IMR-90 (cell line): ENCODE results near the gene RAB2B. TPM values are rescaled to one million over a fixed set of nuclear protein-coding genes. Genes with fewer than 3 reads are reported as not detected.

Experiments
- ATAC-seq: fragments of 200-7000 bp; cut with Tn5 transposase; 2 replicates; pipeline ENCODE4 v1.9.1; 2020; ENCODE audit warnings: low read depth, mild to moderate bottlenecking, moderate library complexity
- BruUV-seq: library from RNA; stranded (reverse); fragments of 400-500 nt; replicated peaks from 2 replicates; lab custom pipeline; 2021; lab: Mats Ljungman, UMichigan
- CTCF ChIA-PET: fragments of 300-600 bp; formaldehyde crosslinking; extraction: SDS; loops from one replicate; lab custom pipeline; 2021; ENCODE audit warnings: antibody characterized with exemption; lab: Yijun Ruan, JAX
- POLR2A ChIA-PET: fragments of 300-600 bp; sonication (Branson Sonifier 250); formaldehyde crosslinking; loops from one replicate; lab custom pipeline; 2022; ENCODE audit warnings: antibody characterized with exemption; ENCODE audit not compliant: unreplicated experiment; lab: Charles Lee
- DNase-seq: peaks from one replicate; pipeline ENCODE4 v3.0.0; 2013
- H2AFZ ChIP-seq: replicated peaks from 2 replicates; pipeline ENCODE3; 2013; ENCODE audit warnings: low read length, mild to moderate bottlenecking; ENCODE audit not compliant: poor library complexity
- H2AK5ac ChIP-seq: 2 replicates; pipeline ENCODE4 v1.6.1; 2013; ENCODE audit warnings: low read depth, low read length, inconsistent platforms
- H2AK9ac ChIP-seq: replicated peaks from 2 replicates; pipeline ENCODE3; 2013; ENCODE audit warnings: mild to moderate bottlenecking, low read depth, low read length, moderate library complexity; ENCODE audit not compliant: poor library complexity
- H2BK120ac ChIP-seq: 2 replicates; pipeline ENCODE4 v1.6.1; 2013; ENCODE audit warnings: low read depth, low read length, inconsistent platforms
- H2BK15ac ChIP-seq: 3 replicates; pipeline ENCODE4 v1.6.1; 2013; ENCODE audit warnings: low read depth, low read length, inconsistent platforms
- H2BK20ac ChIP-seq: 2 replicates; pipeline ENCODE4 v1.6.1; 2013; ENCODE audit warnings: low read depth, mild to moderate bottlenecking, inconsistent platforms, low read length, moderate library complexity
- H2BK5ac ChIP-seq: 2 replicates; pipeline ENCODE4 v1.6.1; 2013; ENCODE audit warnings: mild to moderate bottlenecking, low read depth, low read length, inconsistent platforms; ENCODE audit not compliant: poor library complexity, severe bottlenecking
- H3K14ac ChIP-seq: replicated peaks from 2 replicates; pipeline ENCODE4 v1.6.1; 2013; ENCODE audit warnings: low read depth, low read length, inconsistent platforms
- H3K18ac ChIP-seq: 2 replicates; pipeline ENCODE4 v1.6.1; 2013; ENCODE audit warnings: low read depth, low read length, control low read depth
- H3K23ac ChIP-seq: 2 replicates; pipeline ENCODE4 v1.6.1; 2013; ENCODE audit warnings: low read depth, low read length, inconsistent platforms
- H3K27ac ChIP-seq: 2 replicates; pipeline ENCODE4 v1.5.1; 2013; ENCODE audit warnings: mild to moderate bottlenecking, control low read depth, low read length; ENCODE audit not compliant: insufficient read depth
- H3K27me3 ChIP-seq: 2 replicates; pipeline ENCODE4 v1.6.1; 2013; ENCODE audit warnings: low read length; ENCODE audit not compliant: control insufficient read depth, insufficient read depth
- H3K36me3 ChIP-seq: 2 replicates; pipeline ENCODE4 v1.6.1; 2013; ENCODE audit warnings: low read length, mixed read lengths; ENCODE audit not compliant: control insufficient read depth, insufficient read depth
- H3K4ac ChIP-seq: 2 replicates; pipeline ENCODE4 v1.6.1; 2013; ENCODE audit warnings: low read depth, low read length, inconsistent platforms
- H3K4me1 ChIP-seq: 2 replicates; pipeline ENCODE4 v1.6.1; 2013; ENCODE audit warnings: low read length, mixed read lengths; ENCODE audit not compliant: control insufficient read depth, insufficient read depth
- H3K4me2 ChIP-seq: 2 replicates; pipeline ENCODE4 v1.6.1; 2013; ENCODE audit warnings: low read depth, mild to moderate bottlenecking, control low read depth, low read length, moderate library complexity
- H3K4me3 ChIP-seq: 2 replicates; pipeline ENCODE4 v1.5.1; 2013; ENCODE audit warnings: low read depth, mild to moderate bottlenecking, control low read depth, low read length, moderate library complexity; ENCODE audit not compliant: insufficient read depth
- H3K56ac ChIP-seq: 2 replicates; pipeline ENCODE4 v1.6.1; 2013; ENCODE audit warnings: low read length, inconsistent platforms; ENCODE audit not compliant: insufficient read depth; ENCODE audit errors: extremely low read depth
- H3K79me1 ChIP-seq, 2 experiments: 2 replicates each; pipeline ENCODE4 v1.6.1; 2013; ENCODE audit warnings: low read length in 2 of 2, inconsistent platforms in 1 of 2, low read depth in 1 of 2
- H3K9ac ChIP-seq: 2 replicates; pipeline ENCODE4 v1.6.1; 2013; ENCODE audit warnings: low read depth, low read length, control low read depth
- H3K9me1 ChIP-seq: 2 replicates; pipeline ENCODE4 v1.6.1; 2013; ENCODE audit warnings: low read length, inconsistent platforms; ENCODE audit not compliant: insufficient read depth
- H3K9me3 ChIP-seq: 2 replicates; pipeline ENCODE4 v1.6.1; 2013; ENCODE audit warnings: low read length; ENCODE audit not compliant: control insufficient read depth, insufficient read depth
- H4K20me1 ChIP-seq: 2 replicates; pipeline ENCODE4 v1.6.1; 2013; ENCODE audit warnings: low read length, inconsistent platforms; ENCODE audit not compliant: insufficient read depth
- H4K5ac ChIP-seq: 2 replicates; pipeline ENCODE4 v1.6.1; 2013; ENCODE audit warnings: mild to moderate bottlenecking, low read depth, low read length, control low read depth
- H4K8ac ChIP-seq, 2 experiments: 2 replicates each; pipeline ENCODE4 v1.6.1; 2013; ENCODE audit warnings: low read depth in 2 of 2, low read length in 2 of 2, control low read depth in 1 of 2, inconsistent platforms in 1 of 2
- H4K91ac ChIP-seq: 2 replicates; pipeline ENCODE4 v1.6.1; 2013; ENCODE audit warnings: low read depth, low read length, inconsistent platforms; ENCODE audit not compliant: insufficient read depth
- BHLHE40 ChIP-seq: fragments of 150-350 bp; IDR thresholded peaks from 2 replicates; pipeline ENCODE4 v1.6.1; 2016; ENCODE audit warnings: mild to moderate bottlenecking, low read depth, low read length
- CEBPB ChIP-seq: IDR thresholded peaks from 2 replicates; pipeline ENCODE4 v1.6.1; 2012; ENCODE audit warnings: low read depth, low read length, improper control_type of control experiment
- CHD1 ChIP-seq: IDR thresholded peaks from 2 replicates; pipeline ENCODE4 v1.6.1; 2012; ENCODE audit warnings: low read depth, low read length, improper control_type of control experiment
- MAFK ChIP-seq: IDR thresholded peaks from 2 replicates; pipeline ENCODE4 v1.6.1; 2012; ENCODE audit warnings: low read depth, low read length, improper control_type of control experiment
- MAZ ChIP-seq: IDR thresholded peaks from 2 replicates; pipeline ENCODE4 v1.6.1; 2012; ENCODE audit warnings: low read depth, mild to moderate bottlenecking, low read length, improper control_type of control experiment, moderate library complexity, borderline replicate concordance
- MXI1 ChIP-seq: IDR thresholded peaks from 2 replicates; pipeline ENCODE4 v1.6.1; 2012; ENCODE audit warnings: low read depth, mild to moderate bottlenecking, low read length, moderate library complexity, borderline replicate concordance
- POLR2A ChIP-seq: IDR thresholded peaks from 2 replicates; pipeline ENCODE4 v1.6.1; 2012; ENCODE audit warnings: mild to moderate bottlenecking, low read depth, low read length
- RAD21 ChIP-seq: IDR thresholded peaks from 2 replicates; pipeline ENCODE4 v1.6.1; 2012; ENCODE audit warnings: low read length, improper control_type of control experiment
- SMC3 ChIP-seq: fragments of 150-350 bp; IDR thresholded peaks from 2 replicates; pipeline ENCODE4 v1.6.1; 2016; ENCODE audit warnings: low read depth, mild to moderate bottlenecking, antibody characterized with exemption, low read length, moderate library complexity
- WGBS, 2 experiments: methylation state at CpG; one replicate each; pipeline versions ENCODE4 v1.1.5 to v1.1.7; 2013; ENCODE audit warnings: missing lambda C conversion rate in 2 of 2; ENCODE audit not compliant: insufficient read length in 1 of 2; ENCODE audit errors: extremely low coverage in 2 of 2; 5-methylcytosine and 5-hydroxymethylcytosine counted together
- dilution Hi-C: fragments of 300-500 bp; cut with HindIII; formaldehyde crosslinking; loops from one replicate; pipeline ENCODE4 v1.14.3; 2018; ENCODE audit warnings: low sequenced_read_pairs; ENCODE audit not compliant: unreplicated experiment
- in situ Hi-C: fragments of 300-500 bp; cut with MboI; formaldehyde crosslinking; loops from 3 replicates; pipeline ENCODE4 v1.14.3; 2019; ENCODE audit warnings: low sequenced_read_pairs, inconsistent platforms, mixed read lengths
- intact Hi-C: fragments of 100-400 bp; cut with micrococcal nuclease; formaldehyde crosslinking; loops from 2 replicates; pipeline ENCODE4 v1.10.0; 2022
- polyA plus RNA-seq, 3 experiments: library from polyadenylated mRNA; depleted of rRNA; stranded (reverse); fragments of >200 nt; gene quantifications; 2 replicates each; pipeline ENCODE4 v1.2.3, GENCODE V29; 2012; ENCODE audit warnings: low replicate concordance in 1 of 3
- total RNA-seq: library from RNA; depleted of rRNA; stranded (reverse); fragments of >200 nt; gene quantifications from 2 replicates; pipeline ENCODE4 v1.2.3, GENCODE V29; 2012
- TF ChIP-seq, protein P1 (sequence below): fragments of 150-350 bp; IDR thresholded peaks from 2 replicates; pipeline ENCODE4 v1.6.1; 2017; ENCODE audit warnings: mild to moderate bottlenecking, antibody characterized with exemption, low read length, low read depth
- TF ChIP-seq, protein P2 (sequence below): fragments of 150-350 bp; IDR thresholded peaks from 2 replicates; pipeline ENCODE4 v1.6.1; 2016; ENCODE audit warnings: low read depth, mild to moderate bottlenecking, low read length, moderate library complexity, borderline replicate concordance
- TF ChIP-seq, protein P3 (sequence below): conservative IDR thresholded peaks from 2 replicates; pipeline ENCODE4 v1.5.1; 2012; ENCODE audit warnings: mild to moderate bottlenecking, low read depth, low read length, improper control_type of control experiment

RAB2B gene
- total and polyA plus RNA-seq, 2 of the 4 experiments (the other 2 are of a cell fraction), result 17.1 to 26.2 TPM

DNA sequence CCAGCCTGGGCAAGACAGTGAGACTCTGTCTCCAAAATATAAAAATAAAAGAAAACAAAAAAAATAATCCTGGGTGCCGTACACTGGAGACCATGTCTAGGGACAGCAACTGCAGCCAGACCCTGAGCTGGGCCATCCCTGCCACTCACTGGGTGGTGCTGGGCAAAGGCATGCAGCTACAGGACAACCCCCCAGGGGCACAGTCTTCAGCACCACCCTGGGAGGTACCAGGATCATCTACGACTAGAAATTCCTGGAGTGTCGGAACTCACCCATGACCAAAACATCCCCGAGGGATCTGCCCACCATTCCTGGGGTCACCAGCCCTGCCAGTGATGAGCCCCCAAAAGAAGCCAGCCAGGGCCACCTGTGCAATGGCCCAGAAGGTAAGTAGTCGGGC lies 57.2 kb downstream of the RAB2B start:
- Histone ChIP-seq H3K4me1 (no peaks in the 10 kb centered on the region), H3K36me3 (peaks cover 50% of the 10 kb centered on the region), H3K4me3 (no peak overlapping the region), H3K18ac (no peak overlapping the region), H4K5ac (no peak overlapping the region), H3K23ac (no peak overlapping the region), H3K27ac (no peak overlapping the region), H4K91ac (no peak overlapping the region), H2AK9ac (no peak overlapping the region), H4K20me1 (no peaks in the 10 kb centered on the region), H3K4me2 (no peak overlapping the region), H4K8ac (no peak overlapping the region), H2BK120ac (no peak overlapping the region), H2AK5ac (no peak overlapping the region), H3K4ac (no peak overlapping the region), H3K9me1 (no peaks in the 10 kb centered on the region), H2BK5ac (no peak overlapping the region), H3K9me3 (no peaks in the 10 kb centered on the region), H3K56ac (no peak overlapping the region), H2BK20ac (no peak overlapping the region), H3K9ac (no peak overlapping the region), H3K27me3 (no peaks in the 10 kb centered on the region), H2AFZ (no peak overlapping the region), H3K14ac (no peak overlapping the region), H3K79me1 (peaks cover 4% of the 10 kb centered on the region in 2 experiments; a peak in 2 of 4 replicates), H2BK15ac (no peak overlapping the region)
- no TSS peak for BruUV-seq
- intact Hi-C loops, result no loop called here
- in situ Hi-C loops, result loop anchor here (25.0 kb wide), 1 partner anchor 1057 kb away; no protein-coding TSS in a partner anchor
- dilution Hi-C loops, result no loop called here
- ChIA-PET CTCF (no interaction called here), POLR2A (no interaction called here)
- TF ChIP-seq RAD21 (no peak), MAZ (no peak), MAFK (no peak), POLR2A (no peak), MXI1 (no peak), SMC3 (no peak), BHLHE40 (no peak), CHD1 (no peak), CEBPB (no peak)
- TF ChIP-seq, protein P1, sequence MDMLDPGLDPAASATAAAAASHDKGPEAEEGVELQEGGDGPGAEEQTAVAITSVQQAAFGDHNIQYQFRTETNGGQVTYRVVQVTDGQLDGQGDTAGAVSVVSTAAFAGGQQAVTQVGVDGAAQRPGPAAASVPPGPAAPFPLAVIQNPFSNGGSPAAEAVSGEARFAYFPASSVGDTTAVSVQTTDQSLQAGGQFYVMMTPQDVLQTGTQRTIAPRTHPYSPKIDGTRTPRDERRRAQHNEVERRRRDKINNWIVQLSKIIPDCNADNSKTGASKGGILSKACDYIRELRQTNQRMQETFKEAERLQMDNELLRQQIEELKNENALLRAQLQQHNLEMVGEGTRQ, result no peak
- TF ChIP-seq, protein P2, sequence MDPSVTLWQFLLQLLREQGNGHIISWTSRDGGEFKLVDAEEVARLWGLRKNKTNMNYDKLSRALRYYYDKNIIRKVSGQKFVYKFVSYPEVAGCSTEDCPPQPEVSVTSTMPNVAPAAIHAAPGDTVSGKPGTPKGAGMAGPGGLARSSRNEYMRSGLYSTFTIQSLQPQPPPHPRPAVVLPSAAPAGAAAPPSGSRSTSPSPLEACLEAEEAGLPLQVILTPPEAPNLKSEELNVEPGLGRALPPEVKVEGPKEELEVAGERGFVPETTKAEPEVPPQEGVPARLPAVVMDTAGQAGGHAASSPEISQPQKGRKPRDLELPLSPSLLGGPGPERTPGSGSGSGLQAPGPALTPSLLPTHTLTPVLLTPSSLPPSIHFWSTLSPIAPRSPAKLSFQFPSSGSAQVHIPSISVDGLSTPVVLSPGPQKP, result no peak
- TF ChIP-seq, protein P3, sequence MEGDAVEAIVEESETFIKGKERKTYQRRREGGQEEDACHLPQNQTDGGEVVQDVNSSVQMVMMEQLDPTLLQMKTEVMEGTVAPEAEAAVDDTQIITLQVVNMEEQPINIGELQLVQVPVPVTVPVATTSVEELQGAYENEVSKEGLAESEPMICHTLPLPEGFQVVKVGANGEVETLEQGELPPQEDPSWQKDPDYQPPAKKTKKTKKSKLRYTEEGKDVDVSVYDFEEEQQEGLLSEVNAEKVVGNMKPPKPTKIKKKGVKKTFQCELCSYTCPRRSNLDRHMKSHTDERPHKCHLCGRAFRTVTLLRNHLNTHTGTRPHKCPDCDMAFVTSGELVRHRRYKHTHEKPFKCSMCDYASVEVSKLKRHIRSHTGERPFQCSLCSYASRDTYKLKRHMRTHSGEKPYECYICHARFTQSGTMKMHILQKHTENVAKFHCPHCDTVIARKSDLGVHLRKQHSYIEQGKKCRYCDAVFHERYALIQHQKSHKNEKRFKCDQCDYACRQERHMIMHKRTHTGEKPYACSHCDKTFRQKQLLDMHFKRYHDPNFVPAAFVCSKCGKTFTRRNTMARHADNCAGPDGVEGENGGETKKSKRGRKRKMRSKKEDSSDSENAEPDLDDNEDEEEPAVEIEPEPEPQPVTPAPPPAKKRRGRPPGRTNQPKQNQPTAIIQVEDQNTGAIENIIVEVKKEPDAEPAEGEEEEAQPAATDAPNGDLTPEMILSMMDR, result no peak
- no CpG with 5 or more reads among the region's 5 CpGs for WGBS, 2 experiments
- DNase-seq, result no peak
- ATAC-seq, result no peak
